Neural progenitor cell (in vitro differentiated cells): ENCODE results near the gene ADGRG2.

Source experiments
- EZH2 ChIP-seq: fragments of 200-600 bp; sonication (generic); IDR thresholded peaks from 2 replicates; pipeline ENCODE4 v1.6.1; 2017; ENCODE audit warnings: antibody characterized with exemption, mild to moderate bottlenecking, moderate library complexity
- TF ChIP-seq, protein P1 (sequence below): fragments of 200-600 bp; sonication (generic); IDR thresholded peaks from 2 replicates; pipeline ENCODE4 v1.5.1; 2017; ENCODE audit warnings: antibody characterized with exemption, mild to moderate bottlenecking

DNA sequence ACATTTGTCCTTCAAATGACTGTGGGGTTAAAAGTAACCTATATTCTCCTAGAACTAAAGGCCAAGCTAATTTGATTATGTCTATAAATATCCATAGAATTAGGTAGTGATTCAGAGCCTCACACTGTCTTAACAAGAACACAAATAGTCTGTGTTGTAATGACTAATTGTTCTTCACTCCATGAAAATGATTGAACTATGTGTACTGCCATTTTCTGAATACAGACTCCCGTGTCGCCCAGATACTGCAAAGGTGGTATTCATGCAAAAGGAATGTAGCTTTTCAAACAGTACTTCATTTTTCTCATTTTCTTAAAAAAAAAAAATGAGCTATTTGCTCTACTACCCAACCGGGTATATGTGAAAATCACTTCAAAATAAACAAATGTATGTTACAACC lies 127.0 kb downstream of the ADGRG2 start:
- TF ChIP-seq EZH2: no peak
- TF ChIP-seq, protein P1, sequence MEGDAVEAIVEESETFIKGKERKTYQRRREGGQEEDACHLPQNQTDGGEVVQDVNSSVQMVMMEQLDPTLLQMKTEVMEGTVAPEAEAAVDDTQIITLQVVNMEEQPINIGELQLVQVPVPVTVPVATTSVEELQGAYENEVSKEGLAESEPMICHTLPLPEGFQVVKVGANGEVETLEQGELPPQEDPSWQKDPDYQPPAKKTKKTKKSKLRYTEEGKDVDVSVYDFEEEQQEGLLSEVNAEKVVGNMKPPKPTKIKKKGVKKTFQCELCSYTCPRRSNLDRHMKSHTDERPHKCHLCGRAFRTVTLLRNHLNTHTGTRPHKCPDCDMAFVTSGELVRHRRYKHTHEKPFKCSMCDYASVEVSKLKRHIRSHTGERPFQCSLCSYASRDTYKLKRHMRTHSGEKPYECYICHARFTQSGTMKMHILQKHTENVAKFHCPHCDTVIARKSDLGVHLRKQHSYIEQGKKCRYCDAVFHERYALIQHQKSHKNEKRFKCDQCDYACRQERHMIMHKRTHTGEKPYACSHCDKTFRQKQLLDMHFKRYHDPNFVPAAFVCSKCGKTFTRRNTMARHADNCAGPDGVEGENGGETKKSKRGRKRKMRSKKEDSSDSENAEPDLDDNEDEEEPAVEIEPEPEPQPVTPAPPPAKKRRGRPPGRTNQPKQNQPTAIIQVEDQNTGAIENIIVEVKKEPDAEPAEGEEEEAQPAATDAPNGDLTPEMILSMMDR: no peak
